ENCODE results near the gene DOK6.

DNA sequence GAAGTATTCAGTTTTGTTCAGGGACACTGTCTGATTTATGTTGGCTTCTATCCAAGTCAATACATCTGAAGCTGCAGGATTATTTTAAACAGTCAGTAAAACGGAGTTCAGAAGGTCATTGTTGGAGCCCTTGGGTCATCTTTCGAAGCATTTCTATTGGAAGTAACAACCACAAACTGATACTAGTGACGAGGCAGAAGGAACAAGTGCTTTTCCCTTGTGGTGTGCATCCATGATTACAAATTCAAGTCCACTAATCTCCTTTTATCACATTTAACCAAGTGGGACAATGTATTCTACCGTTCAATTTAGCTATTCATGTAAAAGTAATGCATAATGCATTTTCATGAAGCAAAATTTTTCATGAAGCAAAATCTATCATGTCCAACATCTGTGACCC is 470.0 kb downstream of the DOK6 start:
- TF ChIP-seq POLR2A (IDR thresholded peaks at IDR 0.05): no peak
- TF ChIP-seq, protein P1, sequence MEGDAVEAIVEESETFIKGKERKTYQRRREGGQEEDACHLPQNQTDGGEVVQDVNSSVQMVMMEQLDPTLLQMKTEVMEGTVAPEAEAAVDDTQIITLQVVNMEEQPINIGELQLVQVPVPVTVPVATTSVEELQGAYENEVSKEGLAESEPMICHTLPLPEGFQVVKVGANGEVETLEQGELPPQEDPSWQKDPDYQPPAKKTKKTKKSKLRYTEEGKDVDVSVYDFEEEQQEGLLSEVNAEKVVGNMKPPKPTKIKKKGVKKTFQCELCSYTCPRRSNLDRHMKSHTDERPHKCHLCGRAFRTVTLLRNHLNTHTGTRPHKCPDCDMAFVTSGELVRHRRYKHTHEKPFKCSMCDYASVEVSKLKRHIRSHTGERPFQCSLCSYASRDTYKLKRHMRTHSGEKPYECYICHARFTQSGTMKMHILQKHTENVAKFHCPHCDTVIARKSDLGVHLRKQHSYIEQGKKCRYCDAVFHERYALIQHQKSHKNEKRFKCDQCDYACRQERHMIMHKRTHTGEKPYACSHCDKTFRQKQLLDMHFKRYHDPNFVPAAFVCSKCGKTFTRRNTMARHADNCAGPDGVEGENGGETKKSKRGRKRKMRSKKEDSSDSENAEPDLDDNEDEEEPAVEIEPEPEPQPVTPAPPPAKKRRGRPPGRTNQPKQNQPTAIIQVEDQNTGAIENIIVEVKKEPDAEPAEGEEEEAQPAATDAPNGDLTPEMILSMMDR (IDR thresholded peaks at IDR 0.05 in 4 of 5, conservative IDR thresholded peaks at IDR 0.05 in 1 of 5): no peak
